GM21526 (cell line): Measurements from ENCODE around the gene NEUROD2.

Source experiments
- ATAC-seq: cut with Tn5 transposase; IDR thresholded peaks from one replicate; pipeline ENCODE4 v1.9.1; 2021; ENCODE audit warnings: moderate library complexity; ENCODE audit not compliant: unreplicated experiment, low FRiP score

The NEUROD2 gene

DNA sequence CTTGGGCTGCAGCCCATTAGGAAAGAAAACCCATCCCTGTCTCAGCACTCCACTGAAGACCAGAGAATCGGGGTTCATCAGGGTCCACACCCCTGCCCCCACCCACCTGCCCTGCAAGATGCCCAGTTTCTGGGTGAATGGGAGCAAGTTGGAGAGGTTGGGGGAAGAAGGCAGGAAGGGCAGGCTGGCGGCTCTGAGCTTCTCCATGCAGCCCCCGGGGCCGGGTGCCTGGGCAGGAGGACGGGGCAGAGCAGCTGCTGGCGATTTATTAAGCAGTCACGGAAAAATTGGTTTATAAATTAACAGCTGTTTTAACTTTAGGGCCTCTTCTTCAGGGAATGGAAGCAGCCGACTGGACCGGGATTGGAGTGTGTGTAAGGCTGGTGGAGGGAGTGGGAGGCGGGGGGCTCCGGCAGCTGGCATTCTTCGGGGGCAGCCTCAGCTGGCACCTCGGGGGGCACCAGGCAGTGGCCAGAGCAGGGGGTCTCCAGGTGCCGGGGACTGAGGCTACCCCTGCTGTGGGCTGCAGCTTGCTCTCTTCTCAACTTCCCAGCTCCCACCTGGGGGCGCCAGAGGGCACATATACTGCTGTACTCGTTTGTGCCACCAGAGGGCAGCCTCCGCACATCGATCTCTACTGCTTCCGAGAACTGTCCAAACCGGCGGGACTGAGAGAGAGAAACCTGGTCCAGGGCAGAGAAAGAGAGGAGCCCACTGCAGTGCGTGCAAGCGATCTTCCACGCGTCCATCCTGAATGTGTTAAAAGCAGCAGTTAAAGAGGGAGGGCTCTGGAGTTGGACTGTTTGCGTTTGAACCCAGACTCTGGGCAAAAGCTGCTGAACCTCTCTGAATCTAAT is 14.0 kb upstream of the NEUROD2 start:
- ATAC-seq, result no peak

DNA sequence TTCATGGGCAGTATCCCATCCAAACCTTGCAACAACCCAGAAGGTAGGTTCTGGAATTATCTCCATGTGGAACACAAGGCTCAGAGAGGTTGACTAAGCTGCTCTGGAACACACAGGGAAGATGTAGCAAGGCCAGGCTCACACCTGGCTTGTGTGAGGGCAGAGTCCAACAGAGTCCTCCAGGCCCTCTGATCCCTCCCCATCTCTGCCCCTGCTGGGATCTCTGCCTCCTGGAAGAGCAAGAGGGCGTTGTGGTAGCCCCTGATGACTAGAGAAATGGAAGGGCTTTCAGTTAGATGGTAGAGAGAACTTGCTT is 12.0 kb upstream of the NEUROD2 start:
- no peak for ATAC-seq

DNA sequence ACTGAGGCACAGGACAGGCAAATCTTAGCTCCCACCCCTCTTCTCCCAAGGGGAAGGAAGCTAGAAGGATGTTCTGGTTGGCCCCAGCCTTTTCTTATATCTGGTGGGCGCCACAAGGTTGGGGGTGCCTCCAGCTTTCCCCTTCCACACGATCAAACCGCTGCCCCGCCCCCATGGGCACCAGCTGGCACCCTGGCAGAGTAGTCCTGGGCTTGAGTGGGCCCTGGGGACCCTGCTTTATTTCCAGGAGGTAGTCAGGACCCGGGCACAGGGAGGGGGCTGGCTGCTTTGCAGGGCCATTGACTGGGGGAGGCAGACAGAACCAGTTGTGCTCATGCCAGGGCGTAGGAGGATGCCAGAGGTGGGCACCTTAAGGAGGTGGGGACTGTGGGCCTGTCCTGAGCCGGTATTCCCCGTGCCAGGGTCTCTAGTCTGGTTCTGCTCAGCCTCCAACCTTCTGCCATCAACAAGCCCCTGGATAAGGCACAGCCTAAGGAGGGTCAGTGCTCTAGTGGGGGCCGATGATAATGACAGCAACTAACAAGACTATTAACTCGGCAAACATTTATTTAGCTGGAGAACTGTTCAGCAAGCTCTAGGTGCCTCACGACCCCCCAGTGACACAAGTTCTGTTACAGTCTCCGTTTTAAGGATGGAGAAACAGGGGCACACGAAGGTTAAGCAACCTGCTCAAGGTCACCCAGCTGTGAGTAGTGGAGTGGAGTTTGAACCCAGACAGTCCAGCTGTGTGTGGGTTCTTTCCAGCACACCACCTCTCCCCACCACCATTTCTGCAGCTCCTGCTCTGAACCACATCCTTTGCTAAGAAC is 11.5 kb upstream of the NEUROD2 start:
- no peak for ATAC-seq

DNA sequence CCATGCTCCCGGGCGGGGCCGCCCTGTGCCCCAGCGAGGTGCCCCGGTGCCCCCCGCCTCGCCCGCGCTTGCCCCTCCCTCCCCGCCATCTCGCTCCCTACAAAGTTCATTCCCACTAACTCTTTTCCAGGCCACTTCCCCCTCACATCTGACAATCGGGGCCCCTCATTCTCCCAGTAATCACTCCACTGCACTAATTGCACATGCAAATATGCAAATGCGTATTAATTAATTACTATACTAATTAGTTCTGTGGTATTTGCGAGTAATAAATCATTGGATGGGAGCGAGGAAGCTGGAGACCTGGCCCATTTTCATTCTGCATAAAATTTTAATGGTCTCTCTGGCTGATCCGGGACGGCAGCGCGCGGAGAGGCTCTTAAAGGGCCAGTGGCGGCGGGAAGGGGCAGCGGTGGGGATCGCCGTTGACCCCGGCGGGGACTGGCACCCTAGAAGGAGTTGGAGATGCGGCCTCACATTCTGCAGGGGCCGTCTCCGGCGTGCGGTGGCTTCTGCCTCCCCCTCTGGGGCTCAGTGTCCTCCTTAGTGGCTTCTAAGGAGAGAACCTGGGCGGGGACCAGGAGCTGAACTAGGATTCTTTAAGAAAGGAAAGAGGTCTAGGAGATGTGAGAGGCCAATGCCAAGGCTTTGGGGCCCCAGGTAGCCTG is 10.7 kb upstream of the NEUROD2 start:
- no peak for ATAC-seq

DNA sequence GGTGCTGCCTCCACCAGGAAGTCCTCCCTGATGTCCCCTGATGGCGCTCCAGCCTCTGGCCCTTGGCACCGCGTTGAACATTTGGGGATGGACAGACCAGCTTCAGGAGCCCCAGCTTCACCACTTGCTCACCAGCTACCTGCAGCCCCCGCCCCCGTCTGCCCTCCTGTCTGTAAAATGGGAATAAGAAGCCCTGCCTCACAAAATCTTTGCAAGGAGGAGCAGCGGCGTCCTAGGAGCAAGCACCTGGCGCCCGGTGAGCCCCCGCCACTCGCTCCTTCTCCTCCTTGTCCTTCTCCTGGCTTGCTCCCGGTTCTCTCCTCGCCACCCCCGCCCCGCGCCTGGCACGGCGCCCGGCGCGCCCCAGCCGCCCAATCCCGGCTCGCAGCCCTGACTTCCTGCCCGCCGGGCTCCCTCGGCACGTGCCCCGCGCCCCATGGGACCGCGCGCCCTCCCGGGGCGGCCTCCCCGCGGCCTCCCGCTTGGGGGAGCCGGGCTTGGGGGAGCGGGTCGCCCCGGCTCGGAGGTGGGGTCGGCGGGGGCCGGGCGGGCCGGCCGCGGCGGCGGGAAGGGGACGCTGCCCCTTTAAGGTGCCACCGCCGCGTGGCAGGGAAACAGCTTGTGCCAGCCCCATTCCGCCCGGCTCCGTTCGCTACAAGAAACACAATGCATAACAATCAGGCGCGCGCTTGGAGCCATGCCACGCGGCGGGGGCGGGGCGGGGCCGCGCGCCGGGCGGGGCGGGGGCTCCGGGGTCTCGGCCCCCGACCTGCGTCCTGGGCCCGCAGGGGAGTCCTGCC is 9.9 kb upstream of the NEUROD2 start:
- ATAC-seq, result no peak

DNA sequence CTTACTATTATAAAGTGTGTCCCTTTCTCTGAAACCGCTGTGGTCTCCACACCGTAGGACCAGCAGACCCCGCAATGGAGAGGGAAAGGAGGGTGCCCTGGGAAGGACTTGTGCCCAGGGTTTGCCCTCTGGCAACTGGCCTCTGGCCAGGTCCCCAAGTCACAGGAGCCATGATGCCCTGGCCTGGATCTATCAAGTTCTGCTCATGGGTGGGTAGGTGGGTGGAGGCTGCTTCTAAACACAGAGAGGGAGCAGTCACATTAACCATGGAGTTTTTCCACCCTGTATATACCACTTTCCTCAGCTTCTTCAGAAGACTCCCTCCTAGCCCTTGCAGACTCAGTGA is 9.4 kb upstream of the NEUROD2 start:
- ATAC-seq, result no peak

DNA sequence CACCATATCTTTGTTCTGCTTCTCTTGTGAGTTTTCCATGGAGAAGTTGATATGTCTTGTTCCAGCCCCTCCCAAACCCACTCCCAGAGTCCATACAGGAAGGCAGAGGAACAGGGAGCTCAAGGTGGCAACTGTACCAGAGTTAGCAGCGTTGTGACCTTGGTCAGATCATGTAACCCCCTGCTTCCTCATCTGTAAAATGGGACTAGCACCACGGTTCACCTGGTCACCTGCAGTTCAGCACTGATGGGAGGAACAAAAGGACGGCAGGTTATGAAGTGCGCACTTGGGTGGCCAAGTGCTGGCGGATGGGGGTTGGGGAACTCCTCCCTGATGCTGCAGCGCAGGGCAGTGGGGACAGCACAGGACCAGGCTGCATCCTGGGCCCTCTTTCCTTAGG is 7.7 kb upstream of the NEUROD2 start:
- no peak for ATAC-seq

DNA sequence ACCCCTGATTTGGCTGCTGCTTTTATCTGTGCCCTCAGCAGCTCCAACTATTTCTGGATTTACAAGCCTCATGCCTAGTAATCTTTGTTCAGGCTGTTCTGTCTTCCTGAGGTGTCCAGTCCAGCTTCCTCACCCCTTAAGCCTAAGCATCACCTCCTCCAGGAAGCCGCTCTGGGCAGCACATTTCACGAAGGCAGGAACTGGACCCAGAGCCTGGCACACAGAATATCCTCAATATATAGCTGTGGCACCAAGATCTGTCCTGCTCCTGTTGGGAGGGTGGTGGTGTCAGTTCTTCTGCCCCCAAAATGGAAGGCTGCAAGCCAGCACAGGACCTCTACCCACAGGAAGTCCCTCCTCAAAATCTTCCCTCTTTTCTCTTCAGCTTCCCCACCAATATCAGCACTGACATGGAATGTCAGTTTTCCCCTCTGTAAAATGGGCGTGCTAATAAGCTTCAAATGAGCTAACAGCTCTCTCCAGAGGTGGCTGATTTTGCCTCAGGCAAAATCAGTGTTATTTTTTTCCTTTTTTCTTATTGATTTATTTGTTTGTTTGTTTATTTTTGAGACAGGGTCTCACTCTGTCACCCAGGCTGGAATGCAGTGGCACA is 6.9 kb upstream of the NEUROD2 start:
- no peak for ATAC-seq

DNA sequence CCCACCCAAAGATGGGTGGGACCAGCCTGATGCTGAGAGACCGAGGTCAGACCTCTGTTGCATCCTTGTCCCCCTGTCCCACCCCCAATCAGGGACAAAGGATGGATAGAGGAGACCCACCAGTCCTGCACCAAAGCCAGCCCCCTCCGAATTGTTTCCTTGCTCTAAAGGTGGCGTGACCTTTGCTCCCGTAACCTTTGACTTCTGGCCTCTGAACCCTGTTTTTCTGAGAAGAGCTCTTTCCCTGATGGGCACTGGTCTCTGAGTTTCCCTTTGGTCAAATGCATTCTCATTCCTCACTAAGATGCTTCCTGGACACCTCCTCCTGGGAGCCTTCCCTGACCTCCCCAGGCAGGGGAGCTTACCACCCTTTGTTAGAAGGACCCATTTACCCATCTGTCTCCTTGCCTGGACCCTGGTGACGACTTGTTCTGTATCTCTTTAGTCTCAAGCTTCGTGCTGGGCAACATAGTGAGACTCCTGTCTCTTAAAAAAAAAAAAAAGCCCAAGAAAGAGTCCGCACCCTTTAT is 5.3 kb upstream of the NEUROD2 start:
- no peak for ATAC-seq

DNA sequence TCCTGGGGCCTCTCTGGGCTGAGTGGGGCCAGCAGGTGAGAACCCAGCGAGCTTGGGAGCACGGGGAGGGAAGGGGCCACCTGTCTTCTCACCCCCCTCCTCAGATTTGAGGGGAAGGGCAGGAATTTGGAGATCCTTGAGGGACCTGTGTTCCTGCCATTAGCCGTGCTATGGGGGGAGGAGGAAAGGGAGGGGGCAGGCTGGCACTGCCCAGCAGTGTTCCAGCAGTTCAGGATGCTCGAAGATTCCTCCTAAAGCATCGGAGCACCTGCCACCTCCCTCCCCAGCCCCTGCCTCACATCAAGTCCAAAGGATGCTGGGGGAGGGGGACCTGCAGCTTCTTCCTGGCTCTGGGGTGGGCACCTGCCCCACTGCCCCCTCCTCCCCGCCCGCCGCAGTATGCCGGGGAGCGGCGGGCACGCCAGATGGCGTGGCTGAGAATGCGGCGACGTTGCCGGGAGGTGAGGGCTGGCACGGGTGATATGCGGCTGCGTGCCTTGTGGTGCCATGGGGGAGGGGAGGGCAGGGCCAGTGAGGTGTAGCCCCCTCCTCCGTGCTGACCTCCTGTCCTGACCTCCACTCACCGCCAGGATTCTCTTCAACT is 4.7 kb upstream of the NEUROD2 start:
- ATAC-seq, result no peak

DNA sequence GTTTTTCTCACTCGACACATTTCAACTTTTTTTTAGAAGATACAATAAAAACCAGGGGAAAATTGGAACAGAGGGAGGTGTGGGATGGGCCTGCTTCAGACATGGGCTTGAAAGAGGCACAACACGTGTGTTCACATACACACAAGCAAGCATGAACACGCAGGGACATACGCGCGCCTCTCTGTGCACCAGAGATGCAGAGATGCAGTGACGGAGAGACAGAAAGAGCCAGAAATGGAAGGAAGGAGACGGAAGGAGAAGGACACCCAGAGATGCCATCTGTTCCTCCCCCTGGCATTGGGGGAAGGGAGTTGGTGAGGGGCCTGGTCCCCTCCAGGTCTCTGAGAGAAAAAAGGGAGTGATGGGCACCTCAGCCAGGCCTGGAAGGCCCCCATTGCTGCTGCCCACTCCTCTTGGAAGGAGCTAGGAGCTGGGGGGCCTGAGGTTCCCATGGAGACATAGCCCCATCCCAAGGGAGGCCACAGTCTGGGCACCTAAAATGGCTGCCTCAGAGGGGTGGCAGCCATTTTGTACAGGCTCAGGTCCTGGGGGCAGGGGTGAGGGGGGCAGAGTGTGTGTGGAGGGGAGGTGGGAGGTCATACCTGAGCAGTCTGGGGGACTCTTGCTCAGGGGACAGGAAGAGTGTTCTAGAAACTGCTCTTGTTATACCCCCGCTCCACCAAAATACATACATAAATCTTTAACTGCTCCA is 3.8 kb upstream of the NEUROD2 start:
- ATAC-seq, result no peak

DNA sequence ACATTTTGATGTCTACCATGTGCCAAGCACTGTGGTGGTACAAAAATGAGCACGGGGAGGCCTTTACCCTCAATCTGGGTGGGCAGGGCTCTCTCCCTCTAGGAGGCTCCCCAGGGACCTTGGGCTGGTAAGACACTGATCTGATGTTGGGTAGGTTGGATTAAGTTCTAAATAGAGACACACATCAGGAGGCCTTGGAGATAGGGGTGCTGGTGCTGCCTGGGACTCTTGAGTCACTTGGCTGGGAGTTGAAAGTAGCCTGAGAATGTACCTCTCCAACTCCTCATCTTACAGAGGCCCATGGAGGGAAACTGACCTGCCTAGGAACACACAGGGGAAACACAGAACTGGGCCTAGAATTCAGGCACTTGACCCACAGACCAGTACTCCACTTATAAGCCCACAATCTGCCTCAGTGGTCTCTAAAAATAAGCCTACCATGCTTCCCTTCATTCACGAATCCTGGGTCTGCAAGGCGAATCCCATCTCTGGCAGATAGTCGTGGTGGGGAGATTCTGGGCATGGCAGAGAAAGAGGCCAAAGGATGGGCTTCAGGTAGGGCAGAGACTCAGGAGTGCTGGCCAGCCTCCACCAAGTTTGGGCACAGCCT is 1.8 kb upstream of the NEUROD2 start:
- no peak for ATAC-seq

DNA sequence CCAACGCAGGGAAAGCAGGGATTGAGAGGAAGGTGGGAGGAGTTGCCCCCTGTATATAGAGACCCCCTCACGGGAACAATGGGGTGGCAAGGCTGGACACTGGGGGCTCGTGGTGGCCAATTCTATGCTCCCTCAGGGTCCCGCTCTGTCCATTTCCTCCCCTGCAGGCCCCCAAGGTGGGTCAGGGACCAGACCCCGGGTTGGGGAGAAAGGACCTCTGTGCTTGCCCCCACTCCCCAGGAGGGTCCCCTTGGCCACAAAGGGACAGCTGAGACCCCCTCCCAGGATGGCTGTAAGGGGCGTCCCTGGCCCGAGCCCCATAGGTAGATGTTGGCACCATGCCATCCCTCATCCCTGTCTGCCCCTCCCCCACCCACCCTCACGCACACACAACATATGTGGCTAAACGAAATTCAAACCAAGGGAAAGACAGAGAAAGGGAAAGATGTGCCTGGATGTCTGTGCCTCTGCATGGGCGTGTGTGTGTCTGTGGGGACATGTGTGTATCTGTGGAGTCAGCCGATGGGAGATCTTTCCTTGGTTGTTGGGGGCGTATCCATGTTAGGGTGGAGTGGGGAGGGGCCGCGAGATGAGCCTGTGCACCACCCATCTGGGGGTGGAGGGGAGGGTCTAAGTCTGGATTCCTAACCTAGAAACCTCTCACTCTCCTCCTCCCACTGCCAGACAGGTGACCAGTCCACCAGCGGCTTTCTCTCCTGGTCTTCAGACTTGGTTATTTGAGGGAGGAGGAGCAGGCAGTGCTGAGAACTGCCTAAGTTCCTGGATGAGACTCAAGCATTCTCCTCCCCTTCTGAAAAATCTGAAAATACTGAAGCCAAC is 642 bp upstream of the NEUROD2 start:
- ATAC-seq, result no peak

DNA sequence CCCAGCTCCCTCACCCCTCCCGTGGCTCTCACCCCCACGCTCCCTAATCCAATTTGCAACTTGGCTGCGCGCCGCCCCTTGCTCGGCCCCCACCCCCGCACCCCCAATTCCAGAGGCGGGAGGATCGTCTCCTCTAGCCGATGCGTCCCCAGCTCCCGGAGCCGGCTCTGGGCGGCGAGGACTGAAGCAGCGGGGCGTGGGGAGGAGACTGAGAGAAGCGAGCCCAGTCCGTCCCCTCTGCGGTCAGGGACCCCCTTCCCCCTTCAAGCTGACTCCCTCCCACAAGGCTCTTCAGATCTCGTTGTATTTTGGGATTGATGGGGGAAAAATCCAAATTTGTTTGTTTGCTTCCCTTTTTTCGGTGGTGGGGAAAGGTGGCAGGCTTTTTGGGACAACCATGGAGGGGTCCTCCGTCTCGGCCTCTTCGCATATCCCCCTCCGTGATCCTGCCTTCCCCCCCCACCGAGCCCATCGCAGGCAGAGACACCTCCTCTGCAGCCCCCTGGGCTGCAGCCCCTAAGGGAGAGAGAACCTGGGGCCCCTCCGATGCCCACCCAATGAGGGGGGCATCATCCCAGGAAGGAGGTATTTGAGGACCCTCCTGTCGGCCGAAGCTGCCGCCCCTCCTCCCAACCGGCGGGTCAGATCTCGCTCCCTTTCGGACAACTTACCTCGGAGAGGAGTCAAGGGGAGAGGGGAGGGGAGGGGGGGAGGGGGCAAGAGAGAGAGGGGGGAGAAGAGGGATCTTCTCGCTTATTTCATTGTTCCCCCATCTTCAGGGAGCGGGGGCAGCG is 466 bp downstream of the NEUROD2 start:
- no peak for ATAC-seq

DNA sequence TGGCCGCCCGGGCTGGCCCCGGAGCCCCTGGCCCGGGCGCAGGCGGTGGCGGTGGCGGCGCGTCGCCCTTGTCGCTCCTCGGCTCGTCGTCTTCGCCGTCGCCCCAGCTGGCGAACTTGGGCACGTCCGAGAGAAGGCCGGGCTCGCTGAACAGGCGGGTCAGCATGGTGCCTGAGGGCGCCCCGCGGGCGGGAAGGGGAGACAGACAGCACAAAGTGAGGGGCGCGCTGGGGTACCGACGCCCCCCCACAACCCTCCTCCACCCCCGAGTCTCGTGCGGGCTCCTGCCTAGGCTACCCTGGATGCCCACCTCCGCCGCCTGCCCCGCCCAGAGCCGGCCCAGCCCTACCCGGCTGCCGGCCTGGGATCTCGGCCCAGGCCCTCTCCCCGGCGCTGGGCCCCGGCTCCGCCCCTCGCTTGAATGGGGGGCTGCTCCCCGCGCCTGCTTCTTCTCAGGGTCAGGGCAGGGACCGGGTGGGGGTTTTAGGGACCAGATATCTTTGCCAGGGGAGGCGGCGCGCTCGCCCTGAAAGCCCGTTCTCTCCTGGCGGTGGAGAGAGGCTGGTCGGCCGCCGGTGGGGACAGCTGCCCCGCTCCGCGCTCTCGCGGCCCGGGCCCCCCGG is 1.2 kb downstream of the NEUROD2 start:
- no peak for ATAC-seq
